Endodermal cell (in vitro differentiated cells): ENCODE results near the gene NOS1. TPM values are rescaled to one million over a fixed set of nuclear protein-coding genes. Genes with fewer than 3 reads are reported as not detected.

Experiments used
- DNase-seq: peaks from one replicate; pipeline ENCODE4 v3.0.0-alpha.2; 2017
- H3K27ac ChIP-seq: 2 replicates; pipeline ENCODE4 v1.5.1; 2013; ENCODE audit warnings: mild to moderate bottlenecking, low read depth, low read length, moderate library complexity
- H3K27me3 ChIP-seq: 2 replicates; pipeline ENCODE4 v1.6.1; 2013; ENCODE audit warnings: mild to moderate bottlenecking, low read length, moderate library complexity; ENCODE audit not compliant: insufficient read depth, control insufficient read depth, poor library complexity, severe bottlenecking
- H3K36me3 ChIP-seq: 2 replicates; pipeline ENCODE4 v1.7.0; 2013; ENCODE audit warnings: mild to moderate bottlenecking, low read length, moderate library complexity; ENCODE audit not compliant: control insufficient read depth, insufficient read depth
- H3K4me1 ChIP-seq: one replicate; pipeline ENCODE4 v1.7.0; 2013; ENCODE audit warnings: low read length; ENCODE audit not compliant: control insufficient read depth, insufficient read depth
- H3K4me3 ChIP-seq: 2 replicates; pipeline ENCODE4 v1.5.1; 2013; ENCODE audit warnings: mild to moderate bottlenecking, low read length, moderate library complexity
- H3K9ac ChIP-seq: 2 replicates; pipeline ENCODE4 v1.6.1; 2013; ENCODE audit warnings: mild to moderate bottlenecking, low read length, moderate library complexity; ENCODE audit not compliant: poor library complexity, severe bottlenecking; ENCODE audit errors: extremely low read depth
- H3K9me3 ChIP-seq: 2 replicates; pipeline ENCODE4 v1.6.1; 2013; ENCODE audit warnings: mild to moderate bottlenecking, low read length, moderate library complexity; ENCODE audit not compliant: control insufficient read depth
- H3K27ac Mint-ChIP-seq: 2 replicates; pipeline ENCODE4 v1.8.0; 2020; ENCODE audit warnings: mixed read lengths
- H3K27me3 Mint-ChIP-seq: 2 replicates; pipeline ENCODE4 v1.8.0; 2021; ENCODE audit warnings: mild to moderate bottlenecking, mixed read lengths; ENCODE audit not compliant: insufficient read depth
- H3K36me3 Mint-ChIP-seq: 2 replicates; pipeline ENCODE4 v1.8.0; 2020; ENCODE audit warnings: low read depth, mixed read lengths
- H3K4me1 Mint-ChIP-seq: 2 replicates; pipeline ENCODE4 v1.8.0; 2020; ENCODE audit warnings: mixed read lengths
- H3K4me3 Mint-ChIP-seq: 2 replicates; pipeline ENCODE4 v1.8.0; 2020; ENCODE audit warnings: mild to moderate bottlenecking, moderate library complexity, mixed read lengths
- H3K9me3 Mint-ChIP-seq: 2 replicates; pipeline ENCODE4 v1.8.0; 2020; ENCODE audit warnings: mild to moderate bottlenecking, mixed read lengths
- WGBS, 2 experiments: methylation state at CpG; one replicate each; pipeline versions ENCODE4 v1.1.5 to v1.1.7; 2013; ENCODE audit warnings: missing lambda C conversion rate in 2 of 2, mixed read lengths in 1 of 2; ENCODE audit not compliant: insufficient coverage in 1 of 2, insufficient read length in 1 of 2; 5-methylcytosine and 5-hydroxymethylcytosine counted together
- total RNA-seq, 2 donors: library from RNA; stranded (reverse); fragmentation: NEBNext Ultra II Directional in 1 of 2; extraction: Animal tissue kit (Norgen Biotek cat#: 25700) in 1 of 2; gene quantifications; 2 replicates in 1 of 2; 3 replicates in 1 of 2; pipeline ENCODE4 v1.2.1, GENCODE V29; 2021
- TF ChIP-seq, protein P1 (sequence below): fragments of 200-600 bp; sonication (generic); conservative IDR thresholded peaks from 2 replicates; pipeline ENCODE4 v1.5.0; 2021; ENCODE audit warnings: antibody characterized with exemption, mild to moderate bottlenecking

Gene NOS1
- total RNA-seq, 2 donors from 2014 or later: 0.33 to 0.88 TPM

DNA sequence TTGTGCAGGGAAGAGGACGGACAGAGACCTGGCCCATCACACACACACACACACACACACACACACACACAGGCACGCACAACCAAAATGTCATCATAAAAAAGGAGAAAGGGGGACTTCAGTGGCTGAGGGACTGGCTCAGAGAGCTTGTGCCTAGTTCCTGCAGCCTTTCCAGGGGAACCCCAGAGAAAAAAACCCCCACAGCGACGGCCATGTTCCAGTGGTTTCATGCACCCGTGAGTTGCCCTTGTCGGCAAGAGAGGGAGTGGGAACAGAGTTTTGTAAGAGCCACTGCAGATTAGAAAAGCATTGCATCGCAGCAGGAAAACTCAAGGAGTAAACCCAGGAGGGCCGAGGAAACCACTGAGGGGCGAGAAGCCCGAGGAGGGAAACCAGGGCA is 146.6 kb downstream of the NOS1 start:
- no peaks in the 10 kb centered on the region for H3K27me3 ChIP-seq
- Mint-ChIP-seq H3K27me3 (peaks cover 5% of the 10 kb centered on the region), H3K36me3 (no peaks in the 10 kb centered on the region), H3K4me3 (no peak overlapping the region), H3K9me3 (no peaks in the 10 kb centered on the region), H3K27ac (no peak overlapping the region), H3K4me1 (no peaks in the 10 kb centered on the region)
- no peak overlapping the region for H3K27ac ChIP-seq
- 77 to 83% methylated on average over 8 to 9 of the region's 10 CpGs for WGBS, 2 experiments
- no peaks in the 10 kb centered on the region for H3K36me3 ChIP-seq
- no peaks in the 10 kb centered on the region for H3K9me3 ChIP-seq
- TF ChIP-seq, protein P1, sequence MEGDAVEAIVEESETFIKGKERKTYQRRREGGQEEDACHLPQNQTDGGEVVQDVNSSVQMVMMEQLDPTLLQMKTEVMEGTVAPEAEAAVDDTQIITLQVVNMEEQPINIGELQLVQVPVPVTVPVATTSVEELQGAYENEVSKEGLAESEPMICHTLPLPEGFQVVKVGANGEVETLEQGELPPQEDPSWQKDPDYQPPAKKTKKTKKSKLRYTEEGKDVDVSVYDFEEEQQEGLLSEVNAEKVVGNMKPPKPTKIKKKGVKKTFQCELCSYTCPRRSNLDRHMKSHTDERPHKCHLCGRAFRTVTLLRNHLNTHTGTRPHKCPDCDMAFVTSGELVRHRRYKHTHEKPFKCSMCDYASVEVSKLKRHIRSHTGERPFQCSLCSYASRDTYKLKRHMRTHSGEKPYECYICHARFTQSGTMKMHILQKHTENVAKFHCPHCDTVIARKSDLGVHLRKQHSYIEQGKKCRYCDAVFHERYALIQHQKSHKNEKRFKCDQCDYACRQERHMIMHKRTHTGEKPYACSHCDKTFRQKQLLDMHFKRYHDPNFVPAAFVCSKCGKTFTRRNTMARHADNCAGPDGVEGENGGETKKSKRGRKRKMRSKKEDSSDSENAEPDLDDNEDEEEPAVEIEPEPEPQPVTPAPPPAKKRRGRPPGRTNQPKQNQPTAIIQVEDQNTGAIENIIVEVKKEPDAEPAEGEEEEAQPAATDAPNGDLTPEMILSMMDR: no peak
- no peaks in the 10 kb centered on the region for H3K4me1 ChIP-seq
- no peak overlapping the region for H3K4me3 ChIP-seq
- no peak for DNase-seq
- no peak overlapping the region for H3K9ac ChIP-seq

DNA sequence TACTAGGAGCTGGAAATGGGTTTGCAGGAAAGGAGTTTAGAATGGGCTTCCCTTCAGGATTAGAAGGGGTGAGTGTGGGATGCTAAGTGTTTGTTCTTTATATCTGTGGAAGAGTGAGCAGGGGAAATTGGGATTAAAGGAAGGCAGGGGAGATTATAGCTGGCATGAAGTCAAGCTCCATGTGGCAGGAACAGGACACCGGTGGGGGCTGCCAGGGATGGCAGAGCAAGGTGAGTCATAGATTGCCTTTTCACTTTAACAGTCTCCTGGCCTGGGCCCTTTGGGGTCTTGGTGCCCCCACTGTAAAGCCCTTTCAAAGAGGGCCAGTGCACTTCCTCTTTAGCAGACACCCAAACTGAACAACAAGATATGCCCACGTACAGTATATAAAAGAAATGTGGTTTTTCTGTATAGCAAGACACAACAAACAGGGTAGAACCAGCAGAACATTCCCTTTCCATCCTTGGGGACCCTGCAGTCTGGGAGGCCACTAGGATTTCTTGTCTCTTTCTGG is 148.1 kb downstream of the NOS1 start:
- Histone ChIP-seq H3K9ac (no peak overlapping the region), H3K27ac (no peak overlapping the region), H3K36me3 (no peaks in the 10 kb centered on the region), H3K4me1 (no peaks in the 10 kb centered on the region), H3K4me3 (no peak overlapping the region), H3K9me3 (no peaks in the 10 kb centered on the region), H3K27me3 (no peaks in the 10 kb centered on the region)
- no peak overlapping the region for H3K4me3 Mint-ChIP-seq
- no peak for DNase-seq
- H3K27ac Mint-ChIP-seq: no peak overlapping the region
- H3K27me3 Mint-ChIP-seq: no peaks in the 10 kb centered on the region
- no peaks in the 10 kb centered on the region for H3K9me3 Mint-ChIP-seq
- WGBS, 2 experiments: 53 to 67% methylated on average over 1 of the region's 2 CpGs
- H3K36me3 Mint-ChIP-seq: no peaks in the 10 kb centered on the region
- no peaks in the 10 kb centered on the region for H3K4me1 Mint-ChIP-seq
- TF ChIP-seq, protein P1: no peak

DNA sequence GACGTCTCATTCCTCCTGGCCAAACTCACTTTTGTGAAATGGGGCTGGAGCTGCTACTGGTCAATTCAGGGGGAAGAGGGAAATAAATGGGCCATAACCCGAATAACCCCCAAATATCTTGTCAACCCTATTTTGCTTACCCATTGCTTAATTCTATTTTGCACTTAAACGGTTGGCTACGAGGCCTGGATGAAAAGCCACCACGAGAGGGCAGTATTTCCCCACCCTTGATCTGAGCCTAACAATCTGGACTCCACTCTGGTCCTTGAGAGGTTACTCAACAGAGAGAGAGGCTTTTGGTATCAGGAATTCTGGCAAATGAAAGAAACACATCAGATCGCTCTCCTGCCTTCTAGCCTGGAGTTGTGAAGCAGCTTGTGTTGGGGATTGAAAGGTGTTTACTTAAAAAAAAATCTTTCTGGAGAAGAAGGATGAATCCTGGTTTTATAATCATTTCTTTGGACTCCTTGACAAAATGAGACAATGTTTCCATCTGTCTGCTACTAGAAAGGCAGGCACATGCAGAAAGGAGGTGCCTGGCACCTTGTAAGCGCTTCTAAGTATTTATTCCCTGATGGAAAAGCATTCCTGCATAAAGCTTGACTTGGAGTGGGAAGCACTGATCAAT is 148.7 kb downstream of the NOS1 start:
- H3K27me3 Mint-ChIP-seq: no peaks in the 10 kb centered on the region
- TF ChIP-seq, protein P1: peak; percentile 93
- H3K4me3 Mint-ChIP-seq: no peak overlapping the region
- Histone ChIP-seq H3K4me3 (no peak overlapping the region), H3K9me3 (no peaks in the 10 kb centered on the region), H3K27me3 (no peaks in the 10 kb centered on the region), H3K27ac (no peak overlapping the region), H3K36me3 (no peaks in the 10 kb centered on the region), H3K4me1 (no peaks in the 10 kb centered on the region), H3K9ac (no peak overlapping the region)
- no peaks in the 10 kb centered on the region for H3K9me3 Mint-ChIP-seq
- no peaks in the 10 kb centered on the region for H3K4me1 Mint-ChIP-seq
- H3K36me3 Mint-ChIP-seq: no peaks in the 10 kb centered on the region
- 26 to 28% methylated on average over 3 to 7 of the region's 7 CpGs for WGBS, 2 experiments
- DNase-seq: peak; percentile 95
- no peak overlapping the region for H3K27ac Mint-ChIP-seq
